GM23338 (cell line): Measurements from ENCODE around the gene LHX3. TPM values are rescaled to one million over a fixed set of nuclear protein-coding genes. Genes with fewer than 3 reads are reported as not detected.

Experiments
- ATAC-seq: fragments of 200-7000 bp; cut with Tn5 transposase; 3 replicates; pipeline ENCODE4 v1.9.1; 2020
- DNase-seq: peaks from one replicate; pipeline ENCODE4 v3.0.0-alpha.2; 2015; ENCODE audit warnings: low spot score
- H2AFZ ChIP-seq: fragments of 200-600 bp; sonication (generic); 2 replicates; pipeline ENCODE4 v1.8.0; 2016; ENCODE audit warnings: antibody characterized with exemption, mild to moderate bottlenecking, moderate library complexity
- H3F3A ChIP-seq: fragments of 200-600 bp; sonication (generic); replicated peaks from 2 replicates; pipeline ENCODE4 v1.8.0; 2017; ENCODE audit warnings: antibody characterized with exemption, mixed run types, low read depth
- H3K27ac ChIP-seq: fragments of 200-600 bp; sonication (generic); 2 replicates; pipeline ENCODE4 v1.6.1; 2016; ENCODE audit warnings: low read depth
- H3K27me3 ChIP-seq: fragments of 200-600 bp; sonication (generic); 2 replicates; pipeline ENCODE4 v1.8.0; 2016; ENCODE audit warnings: mild to moderate bottlenecking, mixed run types, moderate library complexity; ENCODE audit not compliant: insufficient read depth
- H3K36me3 ChIP-seq: fragments of 200-600 bp; sonication (generic); 2 replicates; pipeline ENCODE4 v1.8.0; 2016; ENCODE audit warnings: mild to moderate bottlenecking; ENCODE audit not compliant: insufficient read depth
- H3K4me1 ChIP-seq: fragments of 200-600 bp; sonication (generic); 2 replicates; pipeline ENCODE4 v1.8.0; 2016; ENCODE audit warnings: mild to moderate bottlenecking, moderate library complexity; ENCODE audit not compliant: insufficient read depth
- H3K4me2 ChIP-seq: fragments of 200-600 bp; sonication (generic); 2 replicates; pipeline ENCODE4 v1.7.1; 2017; ENCODE audit warnings: mixed run types
- H3K4me3 ChIP-seq: fragments of 200-600 bp; sonication (generic); 2 replicates; pipeline ENCODE4 v1.6.1; 2016; ENCODE audit warnings: mixed run types
- H3K79me2 ChIP-seq: fragments of 200-600 bp; sonication (generic); replicated peaks from 2 replicates; pipeline ENCODE4 v1.8.0; 2017; ENCODE audit warnings: mild to moderate bottlenecking; ENCODE audit not compliant: insufficient read depth
- H3K9me2 ChIP-seq: fragments of 200-600 bp; sonication (generic); 2 replicates; pipeline ENCODE4 v1.8.0; 2017; ENCODE audit not compliant: insufficient read depth
- H4K20me1 ChIP-seq: fragments of 200-600 bp; sonication (generic); replicated peaks from 2 replicates; pipeline ENCODE4 v1.8.0; 2017; ENCODE audit warnings: mild to moderate bottlenecking; ENCODE audit not compliant: insufficient read depth
- H3K27ac Mint-ChIP-seq: 2 replicates; pipeline ENCODE4 v1.8.0; 2020; ENCODE audit warnings: inconsistent platforms, mild to moderate bottlenecking, moderate library complexity, mixed read lengths
- H3K27me3 Mint-ChIP-seq: 3 replicates; pipeline ENCODE4 v1.8.0; 2022; ENCODE audit warnings: low read depth, mild to moderate bottlenecking, moderate library complexity, mixed read lengths, inconsistent platforms; ENCODE audit not compliant: insufficient read depth, poor library complexity
- H3K36me3 Mint-ChIP-seq: 3 replicates; pipeline ENCODE4 v1.8.0; 2021; ENCODE audit warnings: low read depth, mild to moderate bottlenecking, inconsistent platforms, moderate library complexity, mixed read lengths
- H3K4me1 Mint-ChIP-seq: 3 replicates; pipeline ENCODE4 v1.8.0; 2020; ENCODE audit warnings: mild to moderate bottlenecking, inconsistent platforms, mixed read lengths
- H3K4me3 Mint-ChIP-seq: 3 replicates; pipeline ENCODE4 v1.8.0; 2021; ENCODE audit warnings: moderate library complexity, mild to moderate bottlenecking, inconsistent platforms, mixed read lengths
- H3K9me3 Mint-ChIP-seq: 3 replicates; pipeline ENCODE4 v1.8.0; 2020; ENCODE audit warnings: moderate library complexity, mild to moderate bottlenecking, inconsistent platforms, mixed read lengths
- CREB1 ChIP-seq: fragments of 250-450 bp; sonication (Bioruptor Pico); IDR thresholded peaks from 2 replicates; pipeline ENCODE4 v1.5.0; 2020; ENCODE audit warnings: low read depth, mild to moderate bottlenecking, moderate library complexity
- EZH2 ChIP-seq: fragments of 200-600 bp; sonication (generic); IDR thresholded peaks from one replicate; pipeline ENCODE4 v1.8.0; 2017; ENCODE audit warnings: antibody characterized with exemption, mild to moderate bottlenecking, low read depth; ENCODE audit not compliant: unreplicated experiment
- EZH2phosphoT487 ChIP-seq: fragments of 200-600 bp; sonication (generic); IDR thresholded peaks from one replicate; pipeline ENCODE4 v1.8.1; 2018; ENCODE audit warnings: antibody characterized with exemption; ENCODE audit not compliant: unreplicated experiment
- POLR2AphosphoS5 ChIP-seq: IDR thresholded peaks from 2 replicates; pipeline ENCODE4 v1.6.1; 2016; ENCODE audit warnings: antibody characterized with exemption, low read depth
- STAT1 ChIP-seq: IDR thresholded peaks from one replicate; pipeline ENCODE4 v1.6.1; 2016; ENCODE audit warnings: antibody characterized with exemption; ENCODE audit not compliant: unreplicated experiment
- ZNF114 ChIP-seq: fragments of 250-450 bp; sonication (Bioruptor Pico); IDR thresholded peaks from 2 replicates; pipeline ENCODE4 v1.5.0; 2020; ENCODE audit warnings: mild to moderate bottlenecking, moderate library complexity
- polyA plus RNA-seq: library from polyadenylated mRNA; unstranded; fragments of >200 nt; fragmentation: Nextera tagmentation; extraction: Ambion mirVana; gene quantifications from 2 replicates; pipeline ENCODE4 v1.2.1, GENCODE V29; 2016
- total RNA-seq: library from RNA; depleted of rRNA; stranded (reverse); fragments of >200 nt; shearing (Covaris generic); gene quantifications from 2 replicates; pipeline ENCODE4 v1.2.3, GENCODE V29; 2014
- TF ChIP-seq, protein P1 (sequence below): IDR thresholded peaks from 2 replicates; pipeline ENCODE4 v1.6.1; 2016; ENCODE audit warnings: antibody characterized with exemption
- TF ChIP-seq, protein P2 (sequence below): fragments of 250-450 bp; sonication (Bioruptor Pico); IDR thresholded peaks from 2 replicates; pipeline ENCODE4 v1.5.0; 2020; ENCODE audit warnings: mild to moderate bottlenecking, moderate library complexity
- TF ChIP-seq, protein P3 (sequence below): IDR thresholded peaks from one replicate; pipeline ENCODE4 v1.6.1; 2018; ENCODE audit warnings: antibody characterized with exemption; ENCODE audit not compliant: unreplicated experiment
- TF ChIP-seq, protein P4 (sequence below), 2 experiments: fragments of 200-600 bp in 1 of 2; sonication (generic) in 1 of 2; conservative IDR thresholded peaks; 2 replicates each; pipeline versions ENCODE4 v1.5.1 to v1.6.1; 2016 to 2017; ENCODE audit warnings: antibody characterized with exemption in 2 of 2, low read depth in 2 of 2, mild to moderate bottlenecking in 2 of 2, moderate library complexity in 1 of 2

LHX3 gene
- total and polyA plus RNA-seq, 2 experiments from 2014 or later = 0.08 TPM; not detected in 1

DNA sequence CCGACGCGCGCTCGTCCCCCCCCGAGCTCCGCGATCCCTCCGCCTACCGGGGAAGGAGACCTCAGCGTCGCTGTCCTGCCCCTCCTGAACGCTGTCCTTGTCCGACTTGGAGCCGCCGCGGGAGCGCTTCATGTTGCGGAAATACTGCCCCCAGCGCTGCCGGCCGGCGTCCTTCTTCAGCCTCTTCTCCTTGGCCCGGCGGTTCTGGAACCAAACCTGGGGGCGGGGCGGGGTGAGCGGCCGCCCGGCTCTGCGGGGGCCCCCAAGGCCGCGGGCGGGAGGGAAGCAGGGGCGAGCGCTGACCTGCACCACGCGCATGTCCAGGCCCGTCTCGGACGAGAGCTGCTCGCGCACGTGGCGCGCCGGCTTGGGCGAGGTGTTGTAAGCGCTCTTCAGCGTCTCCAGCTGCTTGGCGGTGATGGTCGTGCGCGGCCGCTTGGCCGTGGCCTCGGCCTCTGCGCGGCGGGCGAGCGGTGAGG, 6.3 kb downstream of the LHX3 start:
- Histone ChIP-seq H3K9me2 (no peaks in the 10 kb centered on the region), H2AFZ (peak overlapping the region; percentile 47; the same call in 1 of the 2 replicates), H3K4me2 (peak overlapping the region; percentile 75), H3K27me3 (peaks cover 99% of the 10 kb centered on the region), H4K20me1 (peaks cover 6% of the 10 kb centered on the region), H3K4me1 (peaks cover 17% of the 10 kb centered on the region), H3K4me3 (peak overlapping the region; percentile 49), H3K27ac (no peak overlapping the region), H3K79me2 (no peaks in the 10 kb centered on the region), H3K36me3 (no peaks in the 10 kb centered on the region), H3F3A (no peaks in the 10 kb centered on the region; the same call in 1 of the 2 replicates)
- Mint-ChIP-seq H3K4me3 (peak overlapping the region; percentile 57), H3K4me1 (peaks cover 18% of the 10 kb centered on the region), H3K9me3 (no peaks in the 10 kb centered on the region), H3K27ac (no peak overlapping the region), H3K27me3 (peaks cover 90% of the 10 kb centered on the region), H3K36me3 (no peaks in the 10 kb centered on the region)
- peak; percentile 1; the same call in 1 of the 3 replicates for ATAC-seq
- DNase-seq = peak; percentile 69
- TF ChIP-seq POLR2AphosphoS5 (no peak), STAT1 (no peak), CREB1 (no peak), EZH2phosphoT487 (peak; percentile 92), EZH2 (peak; percentile 87), ZNF114 (CRISPR knock-in tag) (no peak)
- TF ChIP-seq, protein P1, sequence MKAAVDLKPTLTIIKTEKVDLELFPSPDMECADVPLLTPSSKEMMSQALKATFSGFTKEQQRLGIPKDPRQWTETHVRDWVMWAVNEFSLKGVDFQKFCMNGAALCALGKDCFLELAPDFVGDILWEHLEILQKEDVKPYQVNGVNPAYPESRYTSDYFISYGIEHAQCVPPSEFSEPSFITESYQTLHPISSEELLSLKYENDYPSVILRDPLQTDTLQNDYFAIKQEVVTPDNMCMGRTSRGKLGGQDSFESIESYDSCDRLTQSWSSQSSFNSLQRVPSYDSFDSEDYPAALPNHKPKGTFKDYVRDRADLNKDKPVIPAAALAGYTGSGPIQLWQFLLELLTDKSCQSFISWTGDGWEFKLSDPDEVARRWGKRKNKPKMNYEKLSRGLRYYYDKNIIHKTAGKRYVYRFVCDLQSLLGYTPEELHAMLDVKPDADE = no peak
- TF ChIP-seq, protein P2, sequence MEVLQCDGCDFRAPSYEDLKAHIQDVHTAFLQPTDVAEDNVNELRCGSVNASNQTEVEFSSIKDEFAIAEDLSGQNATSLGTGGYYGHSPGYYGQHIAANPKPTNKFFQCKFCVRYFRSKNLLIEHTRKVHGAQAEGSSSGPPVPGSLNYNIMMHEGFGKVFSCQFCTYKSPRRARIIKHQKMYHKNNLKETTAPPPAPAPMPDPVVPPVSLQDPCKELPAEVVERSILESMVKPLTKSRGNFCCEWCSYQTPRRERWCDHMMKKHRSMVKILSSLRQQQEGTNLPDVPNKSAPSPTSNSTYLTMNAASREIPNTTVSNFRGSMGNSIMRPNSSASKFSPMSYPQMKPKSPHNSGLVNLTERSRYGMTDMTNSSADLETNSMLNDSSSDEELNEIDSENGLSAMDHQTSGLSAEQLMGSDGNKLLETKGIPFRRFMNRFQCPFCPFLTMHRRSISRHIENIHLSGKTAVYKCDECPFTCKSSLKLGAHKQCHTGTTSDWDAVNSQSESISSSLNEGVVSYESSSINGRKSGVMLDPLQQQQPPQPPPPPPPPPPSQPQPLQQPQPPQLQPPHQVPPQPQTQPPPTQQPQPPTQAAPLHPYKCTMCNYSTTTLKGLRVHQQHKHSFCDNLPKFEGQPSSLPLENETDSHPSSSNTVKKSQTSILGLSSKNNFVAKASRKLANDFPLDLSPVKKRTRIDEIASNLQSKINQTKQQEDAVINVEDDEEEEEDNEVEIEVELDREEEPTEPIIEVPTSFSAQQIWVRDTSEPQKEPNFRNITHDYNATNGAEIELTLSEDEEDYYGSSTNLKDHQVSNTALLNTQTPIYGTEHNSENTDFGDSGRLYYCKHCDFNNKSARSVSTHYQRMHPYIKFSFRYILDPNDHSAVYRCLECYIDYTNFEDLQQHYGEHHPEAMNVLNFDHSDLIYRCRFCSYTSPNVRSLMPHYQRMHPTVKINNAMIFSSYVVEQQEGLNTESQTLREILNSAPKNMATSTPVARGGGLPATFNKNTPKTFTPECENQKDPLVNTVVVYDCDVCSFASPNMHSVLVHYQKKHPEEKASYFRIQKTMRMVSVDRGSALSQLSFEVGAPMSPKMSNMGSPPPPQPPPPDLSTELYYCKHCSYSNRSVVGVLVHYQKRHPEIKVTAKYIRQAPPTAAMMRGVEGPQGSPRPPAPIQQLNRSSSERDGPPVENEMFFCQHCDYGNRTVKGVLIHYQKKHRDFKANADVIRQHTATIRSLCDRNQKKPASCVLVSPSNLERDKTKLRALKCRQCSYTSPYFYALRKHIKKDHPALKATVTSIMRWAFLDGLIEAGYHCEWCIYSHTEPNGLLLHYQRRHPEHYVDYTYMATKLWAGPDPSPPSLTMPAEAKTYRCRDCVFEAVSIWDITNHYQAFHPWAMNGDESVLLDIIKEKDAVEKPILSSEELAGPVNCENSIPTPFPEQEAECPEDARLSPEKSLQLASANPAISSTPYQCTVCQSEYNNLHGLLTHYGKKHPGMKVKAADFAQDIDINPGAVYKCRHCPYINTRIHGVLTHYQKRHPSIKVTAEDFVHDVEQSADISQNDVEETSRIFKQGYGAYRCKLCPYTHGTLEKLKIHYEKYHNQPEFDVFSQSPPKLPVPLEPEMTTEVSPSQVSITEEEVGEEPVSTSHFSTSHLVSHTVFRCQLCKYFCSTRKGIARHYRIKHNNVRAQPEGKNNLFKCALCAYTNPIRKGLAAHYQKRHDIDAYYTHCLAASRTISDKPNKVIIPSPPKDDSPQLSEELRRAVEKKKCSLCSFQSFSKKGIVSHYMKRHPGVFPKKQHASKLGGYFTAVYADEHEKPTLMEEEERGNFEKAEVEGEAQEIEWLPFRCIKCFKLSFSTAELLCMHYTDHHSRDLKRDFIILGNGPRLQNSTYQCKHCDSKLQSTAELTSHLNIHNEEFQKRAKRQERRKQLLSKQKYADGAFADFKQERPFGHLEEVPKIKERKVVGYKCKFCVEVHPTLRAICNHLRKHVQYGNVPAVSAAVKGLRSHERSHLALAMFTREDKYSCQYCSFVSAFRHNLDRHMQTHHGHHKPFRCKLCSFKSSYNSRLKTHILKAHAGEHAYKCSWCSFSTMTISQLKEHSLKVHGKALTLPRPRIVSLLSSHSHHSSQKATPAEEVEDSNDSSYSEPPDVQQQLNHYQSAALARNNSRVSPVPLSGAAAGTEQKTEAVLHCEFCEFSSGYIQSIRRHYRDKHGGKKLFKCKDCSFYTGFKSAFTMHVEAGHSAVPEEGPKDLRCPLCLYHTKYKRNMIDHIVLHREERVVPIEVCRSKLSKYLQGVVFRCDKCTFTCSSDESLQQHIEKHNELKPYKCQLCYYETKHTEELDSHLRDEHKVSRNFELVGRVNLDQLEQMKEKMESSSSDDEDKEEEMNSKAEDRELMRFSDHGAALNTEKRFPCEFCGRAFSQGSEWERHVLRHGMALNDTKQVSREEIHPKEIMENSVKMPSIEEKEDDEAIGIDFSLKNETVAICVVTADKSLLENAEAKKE (CRISPR knock-in tag) = no peak
- TF ChIP-seq, protein P3, sequence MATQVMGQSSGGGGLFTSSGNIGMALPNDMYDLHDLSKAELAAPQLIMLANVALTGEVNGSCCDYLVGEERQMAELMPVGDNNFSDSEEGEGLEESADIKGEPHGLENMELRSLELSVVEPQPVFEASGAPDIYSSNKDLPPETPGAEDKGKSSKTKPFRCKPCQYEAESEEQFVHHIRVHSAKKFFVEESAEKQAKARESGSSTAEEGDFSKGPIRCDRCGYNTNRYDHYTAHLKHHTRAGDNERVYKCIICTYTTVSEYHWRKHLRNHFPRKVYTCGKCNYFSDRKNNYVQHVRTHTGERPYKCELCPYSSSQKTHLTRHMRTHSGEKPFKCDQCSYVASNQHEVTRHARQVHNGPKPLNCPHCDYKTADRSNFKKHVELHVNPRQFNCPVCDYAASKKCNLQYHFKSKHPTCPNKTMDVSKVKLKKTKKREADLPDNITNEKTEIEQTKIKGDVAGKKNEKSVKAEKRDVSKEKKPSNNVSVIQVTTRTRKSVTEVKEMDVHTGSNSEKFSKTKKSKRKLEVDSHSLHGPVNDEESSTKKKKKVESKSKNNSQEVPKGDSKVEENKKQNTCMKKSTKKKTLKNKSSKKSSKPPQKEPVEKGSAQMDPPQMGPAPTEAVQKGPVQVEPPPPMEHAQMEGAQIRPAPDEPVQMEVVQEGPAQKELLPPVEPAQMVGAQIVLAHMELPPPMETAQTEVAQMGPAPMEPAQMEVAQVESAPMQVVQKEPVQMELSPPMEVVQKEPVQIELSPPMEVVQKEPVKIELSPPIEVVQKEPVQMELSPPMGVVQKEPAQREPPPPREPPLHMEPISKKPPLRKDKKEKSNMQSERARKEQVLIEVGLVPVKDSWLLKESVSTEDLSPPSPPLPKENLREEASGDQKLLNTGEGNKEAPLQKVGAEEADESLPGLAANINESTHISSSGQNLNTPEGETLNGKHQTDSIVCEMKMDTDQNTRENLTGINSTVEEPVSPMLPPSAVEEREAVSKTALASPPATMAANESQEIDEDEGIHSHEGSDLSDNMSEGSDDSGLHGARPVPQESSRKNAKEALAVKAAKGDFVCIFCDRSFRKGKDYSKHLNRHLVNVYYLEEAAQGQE = peak; percentile 3
- TF ChIP-seq, protein P4, sequence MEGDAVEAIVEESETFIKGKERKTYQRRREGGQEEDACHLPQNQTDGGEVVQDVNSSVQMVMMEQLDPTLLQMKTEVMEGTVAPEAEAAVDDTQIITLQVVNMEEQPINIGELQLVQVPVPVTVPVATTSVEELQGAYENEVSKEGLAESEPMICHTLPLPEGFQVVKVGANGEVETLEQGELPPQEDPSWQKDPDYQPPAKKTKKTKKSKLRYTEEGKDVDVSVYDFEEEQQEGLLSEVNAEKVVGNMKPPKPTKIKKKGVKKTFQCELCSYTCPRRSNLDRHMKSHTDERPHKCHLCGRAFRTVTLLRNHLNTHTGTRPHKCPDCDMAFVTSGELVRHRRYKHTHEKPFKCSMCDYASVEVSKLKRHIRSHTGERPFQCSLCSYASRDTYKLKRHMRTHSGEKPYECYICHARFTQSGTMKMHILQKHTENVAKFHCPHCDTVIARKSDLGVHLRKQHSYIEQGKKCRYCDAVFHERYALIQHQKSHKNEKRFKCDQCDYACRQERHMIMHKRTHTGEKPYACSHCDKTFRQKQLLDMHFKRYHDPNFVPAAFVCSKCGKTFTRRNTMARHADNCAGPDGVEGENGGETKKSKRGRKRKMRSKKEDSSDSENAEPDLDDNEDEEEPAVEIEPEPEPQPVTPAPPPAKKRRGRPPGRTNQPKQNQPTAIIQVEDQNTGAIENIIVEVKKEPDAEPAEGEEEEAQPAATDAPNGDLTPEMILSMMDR (conservative IDR thresholded peaks at IDR 0.05; ENCODE audit: low read depth in 2 of 2) = 0 out of 4 replicates have a peak, but pooled peaks of 1 of the 2 experiments have one; percentile 3
